ENCODE data around the gene UNG. TPM values are rescaled to one million over a fixed set of nuclear protein-coding genes. Genes with fewer than 3 reads are reported as not detected.

The UNG gene
- total RNA-seq, 1 donor from 2014 or later = 49.3 TPM

GRCh38 chr12:109147954-109148353 lies 50.6 kb downstream of the UNG start:
- Histone ChIP-seq H3K4me3 (ENCODE audit: low read depth, low read length) (no peak overlapping the region), H3K27me3 (ENCODE audit: control insufficient read depth, insufficient read depth, low read length) (peaks cover 2% of the 10 kb centered on the region), H3K36me3 (ENCODE audit: control insufficient read depth, insufficient read depth, low read length) (no peaks in the 10 kb centered on the region)
- no peak for TF ChIP-seq CTCF (IDR thresholded peaks at IDR 0.05; ENCODE audit: insufficient read depth, low read length, poor library complexity, severe bottlenecking)
- DNase-seq (ENCODE audit: low read depth) = no peak

DNA sequence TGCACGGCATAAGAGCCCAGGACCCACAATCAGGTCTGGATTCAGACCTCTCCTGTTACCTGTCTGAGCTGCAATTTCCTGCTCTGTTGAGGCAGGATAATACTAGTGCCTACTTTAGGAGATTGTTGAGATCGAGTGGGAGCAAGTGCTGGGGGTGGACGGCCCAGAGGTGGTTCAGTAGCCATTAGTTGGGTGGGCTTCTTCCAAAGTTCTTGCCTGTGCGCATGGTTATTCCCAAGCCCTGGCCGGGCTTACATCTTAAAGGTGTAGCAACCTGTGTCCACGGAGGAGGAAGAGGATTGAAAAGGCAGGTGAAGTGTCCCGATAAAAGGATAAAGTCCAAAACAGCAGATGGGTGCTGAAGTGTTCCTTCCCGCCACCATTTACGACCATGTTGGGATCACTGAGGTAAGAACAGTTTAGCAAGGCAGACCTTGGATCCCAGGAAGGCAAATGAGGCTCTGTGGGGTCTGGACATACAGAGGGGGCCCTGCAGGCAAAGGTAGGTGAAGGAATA lies 52.8 kb downstream of the UNG start:
- DNase-seq (ENCODE audit: low read depth) = no peak
- Histone ChIP-seq H3K27me3 (ENCODE audit: control insufficient read depth, insufficient read depth, low read length) (peaks cover 4% of the 10 kb centered on the region), H3K36me3 (ENCODE audit: control insufficient read depth, insufficient read depth, low read length) (no peaks in the 10 kb centered on the region), H3K4me3 (ENCODE audit: low read depth, low read length) (no peak overlapping the region)
- no peak for TF ChIP-seq CTCF (IDR thresholded peaks at IDR 0.05; ENCODE audit: insufficient read depth, low read length, poor library complexity, severe bottlenecking)

GRCh38 chr12:109151457-109151856 lies 54.1 kb downstream of the UNG start:
- H3K36me3 ChIP-seq (ENCODE audit: control insufficient read depth, insufficient read depth, low read length) = no peaks in the 10 kb centered on the region
- no peak for TF ChIP-seq CTCF (IDR thresholded peaks at IDR 0.05; ENCODE audit: insufficient read depth, low read length, poor library complexity, severe bottlenecking)
- peaks cover 4% of the 10 kb centered on the region for H3K27me3 ChIP-seq (ENCODE audit: control insufficient read depth, insufficient read depth, low read length)

GRCh38 chr12:109153821-109154441 lies 56.5 kb downstream of the UNG start:
- peaks cover 2% of the 10 kb centered on the region for H3K27me3 ChIP-seq (ENCODE audit: control insufficient read depth, insufficient read depth, low read length)
- no peak for DNase-seq (ENCODE audit: low read depth)
- TF ChIP-seq CTCF (IDR thresholded peaks at IDR 0.05; ENCODE audit: insufficient read depth, low read length, poor library complexity, severe bottlenecking) = no peak
- no peaks in the 10 kb centered on the region for H3K36me3 ChIP-seq (ENCODE audit: control insufficient read depth, insufficient read depth, low read length)
- H3K4me3 ChIP-seq (ENCODE audit: low read depth, low read length) = peak overlapping the region; percentile 55

More at GRCh38 chr12:109151457-109151856, 54.1 kb downstream of the UNG start:
- DNase-seq (ENCODE audit: low read depth) = no peak
- no peak overlapping the region for H3K4me3 ChIP-seq (ENCODE audit: low read depth, low read length)

- no peaks in the 10 kb centered on the region for H3K36me3 ChIP-seq (ENCODE audit: control insufficient read depth, insufficient read depth, low read length)
- no peak for DNase-seq (ENCODE audit: low read depth)
- peak overlapping the region; percentile 55 for H3K4me3 ChIP-seq (ENCODE audit: low read depth, low read length)
- no peak for TF ChIP-seq CTCF (IDR thresholded peaks at IDR 0.05; ENCODE audit: insufficient read depth, low read length, poor library complexity, severe bottlenecking)
- peaks cover 2% of the 10 kb centered on the region for H3K27me3 ChIP-seq (ENCODE audit: control insufficient read depth, insufficient read depth, low read length)
Observed at GRCh38 chr12:109154451-109155438, 57.3 kb downstream of the UNG start.

Measured in kidney epithelial cell (primary cell).